Upper lobe of left lung (tissue), 6 donors: ENCODE data around the gene NPR2. TPM values are rescaled to one million over a fixed set of nuclear protein-coding genes. Genes with fewer than 3 reads are reported as not detected.

ENCODE experiments used
- ATAC-seq, 2 donors: fragments of 200-7000 bp; cut with Tn5 transposase; one replicate each; pipeline ENCODE4 v1.9.1; 2022; ENCODE audit warnings: mild to moderate bottlenecking in 2 of 2, moderate library complexity in 2 of 2; ENCODE audit not compliant: low FRiP score in 2 of 2
- DNase-seq, 2 donors: peaks; one replicate each; pipeline ENCODE4 v3.0.0-alpha.2; 2019 to 2020
- H3K27ac ChIP-seq, 4 donors: fragments of 200-600 bp; sonication (generic); one replicate each; pipeline ENCODE4 v1.5.1; 2016 to 2019
- H3K27me3 ChIP-seq, 4 donors: fragments of 200-600 bp; sonication (generic); one replicate each; pipeline ENCODE4 v1.5.1; 2017 to 2019
- H3K36me3 ChIP-seq, 4 donors: fragments of 200-600 bp; sonication (generic); one replicate each; pipeline ENCODE4 v1.5.1; 2016 to 2019
- H3K4me1 ChIP-seq, 4 donors: fragments of 200-600 bp; sonication (generic); one replicate each; pipeline ENCODE4 v1.5.1; 2018 to 2019
- H3K4me3 ChIP-seq, 4 donors: fragments of 200-600 bp; sonication (generic); one replicate each; pipeline ENCODE4 v1.5.1; 2017 to 2019; ENCODE audit warnings: mild to moderate bottlenecking in 2 of 4, moderate library complexity in 1 of 4
- H3K9me3 ChIP-seq, 4 donors: fragments of 200-600 bp; sonication (generic); one replicate each; pipeline ENCODE4 v1.5.1; 2018 to 2019
- CTCF ChIP-seq, 6 experiments: fragments of 450-650 bp in 4 of 6; fragments of 200-600 bp in 2 of 6; sonication (generic) in 2 of 6; IDR thresholded peaks; one replicate each; pipeline ENCODE4 v1.5.1; 2016 to 2019; ENCODE audit warnings: antibody characterized with exemption in 6 of 6
- EP300 ChIP-seq, 4 donors: sonication (generic); formaldehyde crosslinking; IDR thresholded peaks; one replicate each; pipeline ENCODE4 v1.5.1; 2017; ENCODE audit warnings: antibody characterized with exemption in 4 of 4, control low read depth in 2 of 4
- POLR2A ChIP-seq, 4 donors: fragments of 450-650 bp; IDR thresholded peaks; one replicate each; pipeline ENCODE4 v1.5.1; 2016 to 2017; ENCODE audit warnings: antibody characterized with exemption in 4 of 4, mild to moderate bottlenecking in 2 of 4
- POLR2AphosphoS5 ChIP-seq, 2 donors: sonication (generic); formaldehyde crosslinking; IDR thresholded peaks; one replicate each; pipeline ENCODE4 v1.5.1; 2017; ENCODE audit warnings: antibody characterized with exemption in 2 of 2
- WGBS, 2 donors: methylation state at CpG; one replicate each; pipeline ENCODE4 v1.1.5; 2017 to 2018; 5-methylcytosine and 5-hydroxymethylcytosine counted together
- total RNA-seq, 6 donors: library from RNA; depleted of rRNA in 4 of 6; stranded (reverse); fragments of >200 nt in 4 of 6; gene quantifications; one replicate each; pipeline versions ENCODE4 v1.1.0 to v1.2.1, GENCODE V29; 2016 to 2021
- donor health status: DM: no; HTN: no; CAD: no; lungs with moderate emphysema.
- donor health status: DM: no; HTN: yes; CAD: no; lungs with severe emphysema.

Gene NPR2
- total RNA-seq, 6 donors from 2014 or later = 8.3 to 46.1 (median 13.1) TPM

GRCh38 chr9:35755071-35755470, 36.3 kb upstream of the NPR2 start:
- Histone ChIP-seq H3K27ac (no peak overlapping the region), H3K27me3 (no peaks in the 10 kb centered on the region), H3K4me1 (peaks cover 28 to 43% (median 32%) of the 10 kb centered on the region in 4 donors), H3K9me3 (no peaks in the 10 kb centered on the region), H3K36me3 (peaks cover 23 to 43% (median 36%) of the 10 kb centered on the region in 4 donors), H3K4me3 (no peak overlapping the region)
- TF ChIP-seq EP300 (IDR thresholded peaks at IDR 0.05) (no peak), POLR2AphosphoS5 (IDR thresholded peaks at IDR 0.05) (no peak), CTCF (IDR thresholded peaks at IDR 0.05) (no peak), POLR2A (IDR thresholded peaks at IDR 0.05) (no peak)
- ATAC-seq (no peak), DNase-seq (no peak)
- 89 to 96% methylated on average over 4 of the region's 4 CpGs for WGBS, 2 donors

- ATAC-seq = peak; percentile 81 to 84
- peaks cover 21 to 31% (median 27%) of the 10 kb centered on the region in 4 donors for H3K36me3 ChIP-seq
- H3K4me1 ChIP-seq = peaks cover 19 to 40% (median 27%) of the 10 kb centered on the region in 4 donors
- no peaks in the 10 kb centered on the region for H3K27me3 ChIP-seq
- peak overlapping the region; percentile 87 to 95 (median 90) for H3K27ac ChIP-seq
- TF ChIP-seq CTCF (IDR thresholded peaks at IDR 0.05) = peak; percentile 58 to 76 (median 66)
- TF ChIP-seq POLR2A (IDR thresholded peaks at IDR 0.05) = peak in 2 of 4 donors; percentile 7 to 54
- TF ChIP-seq EP300 (IDR thresholded peaks at IDR 0.05) = no peak
- no peaks in the 10 kb centered on the region for H3K9me3 ChIP-seq
- DNase-seq = peak; percentile 77 to 95
- peak overlapping the region; percentile 53 to 72 (median 68) for H3K4me3 ChIP-seq
- WGBS, 2 donors = 9 to 23% methylated on average over 24 to 47 of the region's 48 CpGs
These were observed 34.8 kb upstream of the NPR2 start for GRCh38 chr9:35756275-35757225.

- DNase-seq (peak in 1 of 2 donors; percentile 63), ATAC-seq (peak; percentile 74 to 75)
- no peak for TF ChIP-seq CTCF (IDR thresholded peaks at IDR 0.05)
- TF ChIP-seq POLR2A (IDR thresholded peaks at IDR 0.05) = peak in 1 of 4 donors; percentile 37
- peak in 1 of 2 donors; percentile 19 for TF ChIP-seq POLR2AphosphoS5 (IDR thresholded peaks at IDR 0.05)
- WGBS, 2 donors = 3 to 5% methylated on average over 12 to 20 of the region's 20 CpGs
- Histone ChIP-seq H3K27ac (peak overlapping the region; percentile 87 to 95 (median 90)), H3K27me3 (no peaks in the 10 kb centered on the region), H3K4me1 (peaks cover 19 to 40% (median 27%) of the 10 kb centered on the region in 4 donors), H3K4me3 (peak overlapping the region; percentile 53 to 72 (median 68)), H3K36me3 (peaks cover 14 to 23% (median 19%) of the 10 kb centered on the region in 4 donors), H3K9me3 (no peaks in the 10 kb centered on the region)
These were observed 34.0 kb upstream of the NPR2 start for GRCh38 chr9:35757226-35757891.

GRCh38 chr9:35757892-35758275, 33.5 kb upstream of the NPR2 start:
- ATAC-seq = no peak
- Histone ChIP-seq H3K9me3 (no peaks in the 10 kb centered on the region), H3K27me3 (no peaks in the 10 kb centered on the region), H3K36me3 (peaks cover 10 to 17% (median 14%) of the 10 kb centered on the region in 4 donors), H3K27ac (peak overlapping the region in 3 of 4 donors; percentile 89 to 95 (median 92)), H3K4me1 (peaks cover 19 to 40% (median 27%) of the 10 kb centered on the region in 4 donors), H3K4me3 (peak overlapping the region in 3 of 4 donors; percentile 66 to 72 (median 71))
- no peak for TF ChIP-seq POLR2A (IDR thresholded peaks at IDR 0.05)
- TF ChIP-seq POLR2AphosphoS5 (IDR thresholded peaks at IDR 0.05) = no peak
- no peak for TF ChIP-seq CTCF (IDR thresholded peaks at IDR 0.05)
- no peak for TF ChIP-seq EP300 (IDR thresholded peaks at IDR 0.05)
- DNase-seq = no peak
